ENCODE measurements around the gene CEP350.

CEP350 gene

GRCh38 chr1:180157576-180158057 lies 203.0 kb downstream of the CEP350 start:
- no peak for DNase-seq

GRCh38 chr1:180158149-180159147 lies 203.8 kb downstream of the CEP350 start:
- no peak for DNase-seq

GRCh38 chr1:180160357-180160756 lies 205.7 kb downstream of the CEP350 start:
- no peak for DNase-seq

- no peak for DNase-seq
Observed at GRCh38 chr1:180163041-180163440, 208.4 kb downstream of the CEP350 start.

Data from NCI-H446 (cell line).